Osteoblast (primary cell): ENCODE results near the gene CXorf65. TPM values are rescaled to one million over a fixed set of nuclear protein-coding genes. Genes with fewer than 3 reads are reported as not detected.

Experiments
- DNase-seq: peaks from one replicate; pipeline ENCODE4 v3.0.0; 2011; ENCODE audit warnings: low spot score, mixed read lengths; ENCODE audit not compliant: insufficient read length; ENCODE audit errors: missing footprints
- H2AFZ ChIP-seq: 2 replicates; pipeline ENCODE4 v1.6.0; 2011; ENCODE audit warnings: mild to moderate bottlenecking, low read length
- H3K27ac ChIP-seq: 2 replicates; pipeline ENCODE4 v1.5.1; 2011; ENCODE audit warnings: mild to moderate bottlenecking, low read depth, low read length, moderate library complexity
- H3K27me3 ChIP-seq: 2 replicates; pipeline ENCODE4 v1.6.0; 2012; ENCODE audit warnings: mild to moderate bottlenecking, control low read depth, inconsistent platforms, low read length, moderate library complexity; ENCODE audit not compliant: insufficient read depth
- H3K36me3 ChIP-seq: 2 replicates; pipeline ENCODE4 v1.5.1; 2011; ENCODE audit warnings: mild to moderate bottlenecking, low read length, control low read depth, moderate library complexity; ENCODE audit not compliant: insufficient read depth
- H3K4me1 ChIP-seq: 2 replicates; pipeline ENCODE4 v1.5.1; 2011; ENCODE audit warnings: mild to moderate bottlenecking, low read length, control low read depth, moderate library complexity; ENCODE audit not compliant: insufficient read depth
- H3K4me2 ChIP-seq: 2 replicates; pipeline ENCODE4 v1.6.0; 2011; ENCODE audit warnings: mild to moderate bottlenecking, low read length; ENCODE audit not compliant: insufficient read depth
- H3K4me3 ChIP-seq: fragments of 200-600 bp; sonication (generic); 3 replicates; pipeline ENCODE4 v1.5.1; 2012; ENCODE audit warnings: mild to moderate bottlenecking, low read length, inconsistent platforms; ENCODE audit not compliant: insufficient read depth
- H3K79me2 ChIP-seq: 2 replicates; pipeline ENCODE4 v1.6.0; 2012; ENCODE audit warnings: mild to moderate bottlenecking, low read length, control low read depth, inconsistent platforms; ENCODE audit not compliant: insufficient read depth
- H3K9me3 ChIP-seq: 2 replicates; pipeline ENCODE4 v1.5.1; 2011; ENCODE audit warnings: low read depth, low read length, control low read depth
- H4K20me1 ChIP-seq: 2 replicates; pipeline ENCODE4 v1.6.0; 2012; ENCODE audit warnings: mild to moderate bottlenecking, low read length, control low read depth; ENCODE audit not compliant: insufficient read depth
- CTCF ChIP-seq: IDR thresholded peaks from 2 replicates; pipeline ENCODE4 v1.5.1; 2011; ENCODE audit warnings: mild to moderate bottlenecking, low read depth, low read length, moderate library complexity; ENCODE audit errors: extremely low read depth
- total RNA-seq: library from RNA; depleted of rRNA; stranded (reverse); fragments of >200 nt; gene quantifications from 2 replicates; pipeline ENCODE4 v1.2.3, GENCODE V29; 2012

Gene CXorf65
- total RNA-seq, 1 donor, result not detected

DNA sequence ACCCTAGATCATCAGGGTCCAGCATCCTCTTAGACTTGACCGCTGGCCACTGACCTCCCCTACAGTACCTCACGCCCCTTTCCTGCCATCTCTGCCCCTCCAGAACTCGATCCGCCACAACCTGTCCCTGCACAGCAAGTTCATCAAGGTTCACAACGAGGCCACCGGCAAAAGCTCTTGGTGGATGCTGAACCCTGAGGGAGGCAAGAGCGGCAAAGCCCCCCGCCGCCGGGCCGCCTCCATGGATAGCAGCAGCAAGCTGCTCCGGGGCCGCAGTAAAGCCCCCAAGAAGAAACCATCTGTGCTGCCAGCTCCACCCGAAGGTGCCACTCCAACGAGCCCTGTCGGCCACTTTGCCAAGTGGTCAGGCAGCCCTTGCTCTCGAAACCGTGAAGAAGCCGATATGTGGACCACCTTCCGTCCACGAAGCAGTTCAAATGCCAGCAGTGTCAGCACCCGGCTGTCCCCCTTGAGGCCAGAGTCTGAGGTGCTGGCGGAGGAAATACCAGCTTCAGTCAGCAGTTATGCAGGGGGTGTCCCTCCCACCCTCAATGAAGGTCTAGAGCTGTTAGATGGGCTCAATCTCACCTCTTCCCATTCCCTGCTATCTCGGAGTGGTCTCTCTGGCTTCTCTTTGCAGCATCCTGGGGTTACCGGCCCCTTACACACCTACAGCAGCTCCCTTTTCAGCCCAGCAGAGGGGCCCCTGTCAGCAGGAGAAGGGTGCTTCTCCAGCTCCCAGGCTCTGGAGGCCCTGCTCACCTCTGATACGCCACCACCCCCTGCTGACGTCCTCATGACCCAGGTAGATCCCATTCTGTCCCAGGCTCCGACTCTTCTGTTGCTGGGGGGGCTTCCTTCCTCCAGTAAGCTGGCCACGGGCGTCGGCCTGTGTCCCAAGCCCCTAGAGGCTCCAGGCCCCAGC lies 5.7 kb downstream of the CXorf65 start:
- Histone ChIP-seq H3K9me3 (no peaks in the 10 kb centered on the region), H3K4me3 (no peak overlapping the region), H3K36me3 (no peaks in the 10 kb centered on the region), H3K4me1 (no peaks in the 10 kb centered on the region), H3K79me2 (no peaks in the 10 kb centered on the region), H3K27ac (no peak overlapping the region), H2AFZ (no peak overlapping the region), H3K4me2 (no peak overlapping the region), H3K27me3 (peaks cover 12% of the 10 kb centered on the region), H4K20me1 (no peaks in the 10 kb centered on the region)
- no peak for DNase-seq
- TF ChIP-seq CTCF, result no peak

DNA sequence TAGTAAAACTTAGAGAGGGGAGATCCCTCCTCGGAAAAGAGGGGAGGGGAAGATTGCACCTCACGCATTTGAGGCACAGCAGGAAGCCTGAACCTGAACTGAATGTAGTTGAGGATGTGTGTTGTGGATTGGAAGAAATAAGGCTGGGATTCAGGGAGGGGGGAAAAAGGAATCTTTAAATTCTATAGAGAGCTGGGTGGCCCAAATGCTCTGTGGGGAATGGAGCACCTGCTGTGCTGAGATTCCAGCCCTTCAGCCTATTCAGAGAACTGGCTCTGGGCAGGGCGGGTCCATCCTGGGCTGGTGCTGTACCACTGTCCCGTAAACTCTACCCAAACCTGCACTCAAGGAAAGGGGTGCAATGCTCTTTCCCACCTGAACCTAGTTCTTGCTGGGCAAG lies 6.8 kb downstream of the CXorf65 start:
- no peak for DNase-seq
- Histone ChIP-seq H3K36me3 (no peaks in the 10 kb centered on the region), H3K79me2 (no peaks in the 10 kb centered on the region), H4K20me1 (no peaks in the 10 kb centered on the region), H3K27me3 (peaks cover 12% of the 10 kb centered on the region), H3K4me2 (no peak overlapping the region), H3K9me3 (no peaks in the 10 kb centered on the region), H3K27ac (no peak overlapping the region), H3K4me1 (peaks cover 4% of the 10 kb centered on the region), H2AFZ (no peak overlapping the region), H3K4me3 (no peak overlapping the region)
- no peak for TF ChIP-seq CTCF

- TF ChIP-seq CTCF, result no peak
- H3K4me3 ChIP-seq, result no peak overlapping the region
Observed at GRCh38 chrX:71098951-71099506, 7.5 kb downstream of the CXorf65 start.

GRCh38 chrX:71098302-71098701 lies 8.2 kb downstream of the CXorf65 start:
- Histone ChIP-seq H3K9me3 (no peaks in the 10 kb centered on the region), H3K4me1 (peaks cover 4% of the 10 kb centered on the region), H3K36me3 (no peaks in the 10 kb centered on the region), H3K27me3 (peaks cover 12% of the 10 kb centered on the region), H3K79me2 (no peaks in the 10 kb centered on the region), H3K27ac (no peak overlapping the region), H3K4me2 (no peak overlapping the region), H2AFZ (no peak overlapping the region), H3K4me3 (no peak overlapping the region), H4K20me1 (no peaks in the 10 kb centered on the region)
- no peak for DNase-seq
- TF ChIP-seq CTCF, result peak; percentile 46

More at GRCh38 chrX:71098951-71099506, 7.5 kb downstream of the CXorf65 start:
- Histone ChIP-seq H3K79me2 (no peaks in the 10 kb centered on the region), H3K27me3 (peaks cover 12% of the 10 kb centered on the region), H4K20me1 (no peaks in the 10 kb centered on the region), H3K27ac (no peak overlapping the region), H3K36me3 (no peaks in the 10 kb centered on the region), H2AFZ (no peak overlapping the region), H3K9me3 (no peaks in the 10 kb centered on the region), H3K4me1 (peaks cover 4% of the 10 kb centered on the region), H3K4me2 (no peak overlapping the region)
- DNase-seq, result no peak
